GM12865 (cell line): ENCODE data around the gene BCL2L1.
A peak's percentile ranks its signal among the peaks of the same experiment; 100 is the strongest.

Source experiments
- DNase-seq: peaks from one replicate; pipeline ENCODE4 v3.0.0; 2010; ENCODE audit warnings: low read depth
- H3K4me3 ChIP-seq: 2 replicates; pipeline ENCODE4 v1.5.1; 2011; ENCODE audit warnings: mild to moderate bottlenecking, low read depth, low read length, control low read depth
- CTCF ChIP-seq: IDR thresholded peaks from 2 replicates; pipeline ENCODE4 v1.5.1; 2011; ENCODE audit warnings: low read length, control low read depth, low read depth, inconsistent platforms; ENCODE audit not compliant: insufficient read depth; ENCODE audit errors: missing control alignments

The BCL2L1 gene

GRCh38 chr20:31722257-31723068, at the start of gene BCL2L1:
TSS of gene BCL2L1 (minus strand) at chr20:31722868. CDS start at chr20:31722218, 650 bp downstream.
- peak within 1 kb of the TSS; percentile 89 for H3K4me3 ChIP-seq
- peak; percentile 79 for DNase-seq
- peak; percentile 49 for TF ChIP-seq CTCF

GRCh38 chr20:31770243-31770642, 47.6 kb upstream of the BCL2L1 start:
- H3K4me3 ChIP-seq = no peak overlapping the region
- no peak for TF ChIP-seq CTCF
- DNase-seq = no peak

GRCh38 chr20:31769681-31770080, 47.0 kb upstream of the BCL2L1 start:
- DNase-seq = no peak
- no peak for TF ChIP-seq CTCF
- H3K4me3 ChIP-seq = no peak overlapping the region

GRCh38 chr20:31767805-31768204, 45.1 kb upstream of the BCL2L1 start:
- DNase-seq = no peak
- no peak overlapping the region for H3K4me3 ChIP-seq
- TF ChIP-seq CTCF = no peak

- DNase-seq = no peak
- TF ChIP-seq CTCF = no peak
- no peak overlapping the region for H3K4me3 ChIP-seq
Measured at GRCh38 chr20:31764641-31765305, 42.1 kb upstream of the BCL2L1 start.

GRCh38 chr20:31760519-31761240, 38.0 kb upstream of the BCL2L1 start:
- no peak for DNase-seq
- TF ChIP-seq CTCF = no peak
- no peak overlapping the region for H3K4me3 ChIP-seq
